ENCODE results near the gene STAG1. TPM values are rescaled to one million over a fixed set of nuclear protein-coding genes. Genes with fewer than 3 reads are reported as not detected.

STAG1 gene
- total RNA-seq, 1 experiment from 2014 or later = 43.7 TPM

DNA sequence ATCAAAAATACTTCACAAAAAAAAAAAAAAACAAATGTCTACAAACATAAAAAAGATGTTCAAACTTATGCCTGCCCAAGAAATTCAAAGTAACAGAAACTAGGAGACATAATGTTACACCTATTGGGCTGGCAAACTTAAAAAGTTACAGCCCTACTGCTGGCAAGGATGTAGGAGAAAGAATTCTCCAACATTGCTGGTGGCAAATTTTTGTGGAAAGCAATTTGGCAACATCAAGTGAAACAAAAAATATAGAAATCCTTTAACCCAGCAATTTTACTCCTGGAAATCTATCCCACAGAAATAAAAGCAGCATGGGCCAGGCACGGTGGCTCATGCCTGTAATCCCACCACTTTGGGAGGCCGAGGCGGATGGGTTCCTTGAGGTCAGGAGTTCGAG is 73.2 kb downstream of the STAG1 start:
- intact Hi-C loops (cut with micrococcal nuclease; ENCODE audit: unreplicated experiment) = no loop called here
- TF ChIP-seq CTCF (IDR thresholded peaks at IDR 0.05) (no peak), REST (IDR thresholded peaks at IDR 0.05; ENCODE audit: insufficient read depth in 1 of 2, low read depth in 2 of 2, low read length in 1 of 2) (no peak), POLR2AphosphoS5 (IDR thresholded peaks at IDR 0.05; ENCODE audit: low read depth, low read length) (no peak), SIN3A (IDR thresholded peaks at IDR 0.05; ENCODE audit: borderline replicate concordance, insufficient read depth, low read depth, low read length) (no peak), TCF7L2 (IDR thresholded peaks at IDR 0.05; ENCODE audit: low read depth, low read length) (no peak)
- Histone ChIP-seq H3K36me3 (ENCODE audit: control insufficient read depth, insufficient read depth, low read length) (no peaks in the 10 kb centered on the region), H3K27ac (ENCODE audit: low read length) (no peak overlapping the region), H3K4me3 (ENCODE audit: low read depth in 2 of 2, low read length in 2 of 2) (no peak overlapping the region), H3K27me3 (ENCODE audit: control insufficient read depth, insufficient read depth, low read length) (no peaks in the 10 kb centered on the region), H3K4me1 (ENCODE audit: control insufficient read depth, insufficient read depth, low read length) (no peaks in the 10 kb centered on the region), H3K9me3 (ENCODE audit: control insufficient read depth, insufficient read depth, low read depth, low read length) (no peaks in the 10 kb centered on the region)
- POLR2A ChIA-PET = interaction anchor here (0.6 kb wide), 2 partner anchors 26 to 116 kb away, joined by 4 to 11 read pairs; no protein-coding TSS in a partner anchor
- no TSS peak for BruUV-seq (replicated peaks)
- in situ Hi-C loops (cut with HindIII; ENCODE audit: low pct_unique_long_range_greater_than_20kb, low sequenced_read_pairs) = no loop called here
- no peak for DNase-seq (ENCODE audit: low read depth, low spot score)
- ATAC-seq = no peak
- CTCF ChIA-PET = interaction anchor here (0.7 kb wide), 2 partner anchors 13 to 336 kb away, joined by 4 read pairs; no protein-coding TSS in a partner anchor

DNA sequence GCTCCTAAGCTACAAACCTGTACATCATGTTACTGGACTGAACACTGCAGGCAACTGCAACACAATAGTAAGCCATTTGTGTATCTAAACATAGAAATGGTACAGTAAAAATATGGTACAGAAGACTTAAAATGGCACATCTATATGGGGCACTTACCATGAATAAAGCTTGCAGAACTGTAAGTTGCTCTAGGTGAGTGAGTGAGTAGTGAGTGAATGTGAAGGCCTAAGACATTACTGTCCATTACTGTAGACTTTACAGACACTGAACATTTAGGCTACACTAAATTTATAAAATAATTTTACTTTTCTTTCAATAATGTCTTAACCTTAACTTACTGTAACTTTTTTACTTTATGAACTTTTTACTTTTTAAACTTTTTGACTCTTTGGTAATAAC is 76.2 kb downstream of the STAG1 start:
- intact Hi-C loops (cut with micrococcal nuclease; ENCODE audit: unreplicated experiment) (no loop called here), in situ Hi-C loops (cut with HindIII; ENCODE audit: low pct_unique_long_range_greater_than_20kb, low sequenced_read_pairs) (no loop called here)
- no peak overlapping the region for H3K4me3 ChIP-seq (ENCODE audit: low read depth in 2 of 2, low read length in 2 of 2)
- no peak for DNase-seq (ENCODE audit: low read depth, low spot score)
- CTCF ChIA-PET = no interaction called here
- no peaks in the 10 kb centered on the region for H3K36me3 ChIP-seq (ENCODE audit: control insufficient read depth, insufficient read depth, low read length)
- H3K27me3 ChIP-seq (ENCODE audit: control insufficient read depth, insufficient read depth, low read length) = no peaks in the 10 kb centered on the region
- no peaks in the 10 kb centered on the region for H3K9me3 ChIP-seq (ENCODE audit: control insufficient read depth, insufficient read depth, low read depth, low read length)
- H3K27ac ChIP-seq (ENCODE audit: low read length) = no peak overlapping the region
- BruUV-seq (replicated peaks) = no TSS peak
- TF ChIP-seq REST (IDR thresholded peaks at IDR 0.05; ENCODE audit: insufficient read depth in 1 of 2, low read depth in 2 of 2, low read length in 1 of 2) (no peak), CTCF (IDR thresholded peaks at IDR 0.05) (no peak), POLR2AphosphoS5 (IDR thresholded peaks at IDR 0.05; ENCODE audit: low read depth, low read length) (no peak), TCF7L2 (IDR thresholded peaks at IDR 0.05; ENCODE audit: low read depth, low read length) (no peak), SIN3A (IDR thresholded peaks at IDR 0.05; ENCODE audit: borderline replicate concordance, insufficient read depth, low read depth, low read length) (no peak)
- POLR2A ChIA-PET = no interaction called here
- no peaks in the 10 kb centered on the region for H3K4me1 ChIP-seq (ENCODE audit: control insufficient read depth, insufficient read depth, low read length)
- ATAC-seq = no peak

All from Panc1 (cell line).